K562 (cell line): Measurements from ENCODE around the gene CEBPE. TPM values are rescaled to one million over a fixed set of nuclear protein-coding genes. Genes with fewer than 3 reads are reported as not detected.
A peak's percentile ranks its signal among the peaks of the same experiment; 100 is the strongest.

Experiments
- CTBP1 ChIP-seq: fragments of 450-650 bp; IDR thresholded peaks from 2 replicates; pipeline ENCODE4 v1.6.1; 2016; ENCODE audit warnings: borderline replicate concordance
- ELF1 ChIP-seq: fragments of 200-800 bp; sonication (Bioruptor generic); IDR thresholded peaks from 2 replicates; pipeline ENCODE4 v1.6.1; 2016; ENCODE audit warnings: missing genetic modification characterization, missing compliant biosample characterization
- EP400 ChIP-seq: fragments of 450-650 bp; IDR thresholded peaks from 2 replicates; pipeline ENCODE4 v1.6.1; 2017; ENCODE audit warnings: antibody characterized with exemption, mild to moderate bottlenecking, moderate library complexity
- HDAC3 ChIP-seq: fragments of 450-650 bp; IDR thresholded peaks from 2 replicates; pipeline ENCODE4 v1.6.1; 2018; ENCODE audit warnings: borderline replicate concordance, mild to moderate bottlenecking, moderate library complexity; ENCODE audit not compliant: partially characterized antibody
- HDGF ChIP-seq: fragments of 450-650 bp; IDR thresholded peaks from 2 replicates; pipeline ENCODE4 v1.6.1; 2016
- HMG20A ChIP-seq: fragments of 450-650 bp; formaldehyde crosslinking; conservative IDR thresholded peaks from 2 replicates; pipeline ENCODE4 v1.4.0; 2020; ENCODE audit warnings: mild to moderate bottlenecking, mixed read lengths
- MTF1 ChIP-seq: fragments of 250-450 bp; sonication (Bioruptor Pico); IDR thresholded peaks from 2 replicates; pipeline ENCODE4 v1.9.0; 2021; ENCODE audit warnings: moderate library complexity, mild to moderate bottlenecking, inconsistent platforms, borderline replicate concordance
- NELFE ChIP-seq: IDR thresholded peaks from 2 replicates; pipeline ENCODE4 v1.6.1; 2011; ENCODE audit warnings: mild to moderate bottlenecking; ENCODE audit not compliant: insufficient read depth, insufficient read length
- OTX1 ChIP-seq: fragments of 450-650 bp; formaldehyde crosslinking; IDR thresholded peaks from 2 replicates; pipeline ENCODE4 v1.4.0; 2022; ENCODE audit warnings: mild to moderate bottlenecking
- PCBP1 ChIP-seq: fragments of 200-400 bp; formaldehyde crosslinking; IDR thresholded peaks from 2 replicates; pipeline ENCODE4 v1.6.1; 2018; ENCODE audit warnings: mild to moderate bottlenecking, low read depth, low read length; ENCODE audit not compliant: poor library complexity, severe bottlenecking
- SAP30 ChIP-seq: fragments of 200-600 bp; sonication (generic); IDR thresholded peaks from 2 replicates; pipeline ENCODE4 v1.6.1; 2012; ENCODE audit warnings: borderline replicate concordance, low read depth, mild to moderate bottlenecking, moderate library complexity, low read length, control low read depth, inconsistent platforms; ENCODE audit not compliant: insufficient read depth, poor library complexity, severe bottlenecking
- SMAD1 ChIP-seq: fragments of 150-350 bp; IDR thresholded peaks from 2 replicates; pipeline ENCODE4 v1.6.1; 2014; ENCODE audit warnings: low read length, low read depth; ENCODE audit not compliant: partially characterized antibody
- SP1 ChIP-seq: sonication (generic); formaldehyde crosslinking; IDR thresholded peaks from 2 replicates; pipeline ENCODE4 v1.8.1; 2022; ENCODE audit warnings: mild to moderate bottlenecking, missing genetic modification reagents
- TAF15 ChIP-seq: fragments of 200-400 bp; formaldehyde crosslinking; IDR thresholded peaks from 2 replicates; pipeline ENCODE4 v1.6.1; 2017; ENCODE audit warnings: mild to moderate bottlenecking, low read depth, low read length, moderate library complexity
- ZFP36 ChIP-seq: fragments of 150-350 bp; IDR thresholded peaks from 2 replicates; pipeline ENCODE4 v1.6.1; 2018; ENCODE audit warnings: low read length, low read depth; ENCODE audit not compliant: partially characterized antibody
- ZNF175 ChIP-seq: fragments of 200-800 bp; sonication (Bioruptor generic); IDR thresholded peaks from 2 replicates; pipeline ENCODE4 v1.6.1; 2016; ENCODE audit warnings: low read depth, mild to moderate bottlenecking, missing genetic modification characterization, missing compliant biosample characterization
- ZNF274 ChIP-seq: IDR thresholded peaks from 2 replicates; pipeline ENCODE4 v1.6.1; 2011; ENCODE audit warnings: low read depth, mild to moderate bottlenecking, low read length, moderate library complexity, borderline replicate concordance
- polyA plus RNA-seq, 8 experiments: library from polyadenylated mRNA; depleted of rRNA in 4 of 8; stranded (reverse) in 5 of 8; unstranded in 3 of 8; fragments of >200 nt; fragmentation: Nextera tagmentation in 2 of 8; fragmentation: Illumina TruSeq in 1 of 8; extraction: Ambion mirVana in 2 of 8; extraction: Trizol in 1 of 8; gene quantifications; 2 replicates each; pipeline versions ENCODE4 v1.2.1 to v1.2.3, GENCODE V29; 2011 to 2014; ENCODE audit warnings: inconsistent platforms in 1 of 8, missing spikeins in 1 of 8
- total RNA-seq, 7 experiments: library from RNA; depleted of rRNA in 6 of 7; stranded (reverse); fragments of >200 nt in 6 of 7; fragmentation: Illumina TruSeq in 2 of 7; extraction: Trizol in 2 of 7; gene quantifications; 2 replicates each; pipeline versions ENCODE4 v1.2.1 to v1.2.3, GENCODE V29; 2011 to 2021; ENCODE audit warnings: low replicate concordance in 1 of 7
- TF ChIP-seq, protein P1 (sequence below), 2 experiments: fragments of 450-650 bp; IDR thresholded peaks; 2 replicates each; pipeline ENCODE4 v1.6.1; 2016; ENCODE audit warnings: mild to moderate bottlenecking in 2 of 2, borderline replicate concordance in 1 of 2, low read depth in 1 of 2, moderate library complexity in 1 of 2
- TF ChIP-seq, protein P2 (sequence below): fragments of 450-650 bp; conservative IDR thresholded peaks from 2 replicates; pipeline ENCODE4 v1.6.1; 2016; ENCODE audit warnings: missing genetic modification characterization, low read depth, mild to moderate bottlenecking, control low read depth, missing compliant biosample characterization

Gene CEBPE
- total and polyA plus RNA-seq, 9 of the 15 experiments (the other 6 are each of a cell fraction or from before 2014, with no cell fraction given), result 0.09 to 0.15 (median 0.13) TPM; not detected in 6

GRCh38 chr14:23078692-23079116 lies 40.4 kb downstream of the CEBPE start (continued):
- TF ChIP-seq, protein P1, sequence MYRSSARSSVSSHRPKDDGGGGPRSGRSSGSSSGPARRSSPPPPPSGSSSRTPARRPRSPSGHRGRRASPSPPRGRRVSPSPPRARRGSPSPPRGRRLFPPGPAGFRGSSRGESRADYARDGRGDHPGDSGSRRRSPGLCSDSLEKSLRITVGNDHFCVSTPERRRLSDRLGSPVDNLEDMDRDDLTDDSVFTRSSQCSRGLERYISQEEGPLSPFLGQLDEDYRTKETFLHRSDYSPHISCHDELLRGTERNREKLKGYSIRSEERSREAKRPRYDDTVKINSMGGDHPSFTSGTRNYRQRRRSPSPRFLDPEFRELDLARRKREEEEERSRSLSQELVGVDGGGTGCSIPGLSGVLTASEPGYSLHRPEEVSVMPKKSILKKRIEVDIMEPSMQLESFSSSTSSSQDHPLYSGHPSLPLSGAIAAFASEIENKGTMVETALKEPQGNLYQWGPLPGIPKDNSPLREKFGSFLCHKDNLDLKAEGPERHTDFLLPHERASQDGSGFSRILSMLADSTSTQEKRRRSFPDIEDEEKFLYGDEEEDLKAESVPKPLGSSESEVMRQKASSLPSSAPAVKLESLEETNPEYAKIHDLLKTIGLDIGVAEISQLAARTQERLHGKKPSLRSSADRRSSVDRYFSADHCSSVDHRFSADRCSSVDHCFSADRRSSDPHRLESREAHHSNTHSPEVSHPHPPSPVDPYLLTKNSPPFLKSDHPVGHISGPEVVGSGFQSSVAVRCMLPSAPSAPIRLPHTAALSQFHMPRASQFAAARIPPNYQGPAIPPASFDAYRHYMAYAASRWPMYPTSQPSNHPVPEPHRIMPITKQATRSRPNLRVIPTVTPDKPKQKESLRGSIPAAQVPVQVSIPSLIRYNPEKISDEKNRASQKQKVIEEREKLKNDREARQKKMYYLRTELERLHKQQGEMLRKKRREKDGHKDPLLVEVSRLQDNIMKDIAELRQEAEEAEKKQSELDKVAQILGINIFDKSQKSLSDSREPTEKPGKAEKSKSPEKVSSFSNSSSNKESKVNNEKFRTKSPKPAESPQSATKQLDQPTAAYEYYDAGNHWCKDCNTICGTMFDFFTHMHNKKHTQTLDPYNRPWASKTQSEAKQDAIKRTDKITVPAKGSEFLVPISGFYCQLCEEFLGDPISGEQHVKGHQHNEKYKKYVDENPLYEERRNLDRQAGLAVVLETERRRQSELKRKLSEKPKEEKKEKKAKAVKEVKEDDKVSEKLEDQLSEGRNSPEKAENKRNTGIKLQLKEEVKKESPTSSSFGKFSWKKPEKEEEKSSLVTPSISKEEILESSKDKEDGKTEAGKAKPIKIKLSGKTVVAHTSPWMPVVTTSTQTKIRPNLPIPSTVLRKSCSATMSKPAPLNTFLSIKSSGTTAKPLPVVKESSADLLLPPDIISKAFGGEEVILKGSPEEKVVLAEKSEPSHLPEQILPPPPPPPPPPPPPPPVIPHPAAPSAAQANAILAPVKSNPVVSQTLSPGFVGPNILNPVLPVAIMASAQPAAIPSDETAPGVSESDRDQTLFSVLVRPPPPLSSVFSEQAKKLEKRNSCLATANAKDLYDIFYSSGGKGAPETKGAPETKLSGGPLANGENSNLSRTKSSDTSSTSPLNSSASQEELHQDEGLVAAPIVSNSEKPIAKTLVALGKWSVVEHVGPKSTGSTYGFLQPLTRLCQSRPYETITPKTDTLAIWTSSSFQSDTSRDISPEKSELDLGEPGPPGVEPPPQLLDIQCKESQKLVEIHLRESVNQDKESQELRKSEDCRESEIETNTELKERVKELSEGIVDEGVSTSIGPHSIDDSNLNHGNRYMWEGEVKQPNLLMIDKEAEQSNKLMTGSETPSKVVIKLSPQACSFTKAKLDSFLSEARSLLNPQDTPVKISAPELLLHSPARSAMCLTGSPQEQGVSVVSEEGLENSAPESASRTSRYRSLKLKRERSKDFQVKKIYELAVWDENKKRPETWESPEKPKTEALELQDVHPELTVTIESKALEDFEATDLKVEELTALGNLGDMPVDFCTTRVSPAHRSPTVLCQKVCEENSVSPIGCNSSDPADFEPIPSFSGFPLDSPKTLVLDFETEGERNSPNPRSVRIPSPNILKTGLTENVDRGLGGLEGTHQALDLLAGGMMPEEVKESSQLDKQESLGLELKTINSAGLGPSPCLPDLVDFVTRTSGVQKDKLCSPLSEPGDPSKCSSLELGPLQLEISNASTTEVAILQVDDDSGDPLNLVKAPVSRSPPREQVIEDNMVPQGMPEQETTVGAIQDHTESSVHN (IDR thresholded peaks at IDR 0.05; ENCODE audit: borderline replicate concordance in 1 of 2, low read depth in 1 of 2), result peak in 1 of 2 experiments; percentile 89; a peak in 2 of 4 replicates
- TF ChIP-seq HDGF (no peak), OTX1 (CRISPR knock-in tag) (no peak), ZNF175 (peak; percentile 88), SAP30 (no peak), ELF1 (tag) (no peak), ZNF274 (no peak), PCBP1 (no peak), HDAC3 (no peak), ZFP36 (no peak), HMG20A (CRISPR knock-in tag) (no peak), EP400 (peak; percentile 68), CTBP1 (peak; percentile 89), MTF1 (CRISPR knock-in tag) (no peak), SP1 (CRISPR knock-in tag) (no peak), TAF15 (no peak), NELFE (no peak), SMAD1 (no peak)
- TF ChIP-seq, protein P2, sequence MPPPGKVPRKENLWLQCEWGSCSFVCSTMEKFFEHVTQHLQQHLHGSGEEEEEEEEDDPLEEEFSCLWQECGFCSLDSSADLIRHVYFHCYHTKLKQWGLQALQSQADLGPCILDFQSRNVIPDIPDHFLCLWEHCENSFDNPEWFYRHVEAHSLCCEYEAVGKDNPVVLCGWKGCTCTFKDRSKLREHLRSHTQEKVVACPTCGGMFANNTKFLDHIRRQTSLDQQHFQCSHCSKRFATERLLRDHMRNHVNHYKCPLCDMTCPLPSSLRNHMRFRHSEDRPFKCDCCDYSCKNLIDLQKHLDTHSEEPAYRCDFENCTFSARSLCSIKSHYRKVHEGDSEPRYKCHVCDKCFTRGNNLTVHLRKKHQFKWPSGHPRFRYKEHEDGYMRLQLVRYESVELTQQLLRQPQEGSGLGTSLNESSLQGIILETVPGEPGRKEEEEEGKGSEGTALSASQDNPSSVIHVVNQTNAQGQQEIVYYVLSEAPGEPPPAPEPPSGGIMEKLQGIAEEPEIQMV (tag), result no peak
